SU-DHL-6 (cell line): ENCODE data around the gene ACAA2.

Source experiments
- CTCF ChIP-seq: fragments of 200-600 bp; sonication (generic); IDR thresholded peaks from one replicate; pipeline ENCODE4 v1.5.1; 2017; ENCODE audit warnings: antibody characterized with exemption, mild to moderate bottlenecking, low read length, moderate library complexity; ENCODE audit not compliant: insufficient read depth, poor library complexity, severe bottlenecking
- EZH2phosphoT487 ChIP-seq: fragments of 200-600 bp; sonication (generic), shearing (Covaris generic); conservative IDR thresholded peaks from 2 replicates; pipeline ENCODE4 v1.6.1; 2018; ENCODE audit warnings: mild to moderate bottlenecking, antibody characterized with exemption, low read length, moderate library complexity, mixed read lengths

DNA sequence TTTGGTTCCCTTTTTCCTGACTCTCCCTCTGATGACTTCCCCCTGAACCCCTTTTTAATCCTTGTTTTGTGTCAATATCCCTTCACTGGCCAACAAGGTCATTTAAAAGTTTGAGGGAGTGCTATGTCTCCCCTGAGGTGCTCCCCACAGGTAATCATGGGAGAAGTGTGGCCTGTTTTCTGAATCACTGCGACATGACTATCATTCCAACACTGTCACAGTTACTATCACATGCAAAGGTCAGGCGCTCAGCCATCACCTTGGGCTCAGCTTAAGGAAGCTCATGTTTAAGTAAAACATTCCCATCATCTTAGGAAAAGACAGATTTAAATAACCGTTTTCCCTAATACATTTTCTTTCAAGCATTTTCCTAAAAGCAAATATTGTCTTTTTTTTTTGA is 20.9 kb upstream of the ACAA2 start:
- TF ChIP-seq CTCF (no peak), EZH2phosphoT487 (no peak)
